CD4-positive, alpha-beta T cell treated with Interleukin-6 at 100 ng/mL for 8 hours (primary cell): ENCODE measurements around the gene GPT2.

Experiments used
- DNase-seq: peaks from one replicate; pipeline ENCODE4 v3.0.0-alpha.2; 2020; ENCODE audit warnings: mixed read lengths, low spot score

Gene GPT2

DNA sequence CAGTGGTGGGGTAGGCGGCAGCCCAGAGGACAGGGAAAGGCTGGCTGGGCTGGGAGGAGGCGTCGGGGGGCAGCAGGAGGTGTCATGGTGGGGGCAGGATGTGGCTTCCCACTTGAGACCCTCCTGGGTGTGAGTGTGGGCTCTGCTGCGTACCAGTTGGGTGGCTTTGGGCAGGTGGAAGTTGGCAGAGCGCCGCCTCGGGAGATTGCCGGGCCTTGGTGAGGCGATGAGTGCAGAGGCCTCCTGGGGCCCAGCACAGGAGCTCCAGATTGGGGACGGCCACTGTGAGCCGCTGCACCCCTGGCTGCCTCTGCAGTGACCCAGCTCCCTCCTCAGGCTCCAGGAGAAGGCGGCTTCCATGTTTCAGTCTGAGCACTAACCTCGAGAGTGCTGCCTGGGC, 13.8 kb downstream of the GPT2 start:
- DNase-seq, result no peak

DNA sequence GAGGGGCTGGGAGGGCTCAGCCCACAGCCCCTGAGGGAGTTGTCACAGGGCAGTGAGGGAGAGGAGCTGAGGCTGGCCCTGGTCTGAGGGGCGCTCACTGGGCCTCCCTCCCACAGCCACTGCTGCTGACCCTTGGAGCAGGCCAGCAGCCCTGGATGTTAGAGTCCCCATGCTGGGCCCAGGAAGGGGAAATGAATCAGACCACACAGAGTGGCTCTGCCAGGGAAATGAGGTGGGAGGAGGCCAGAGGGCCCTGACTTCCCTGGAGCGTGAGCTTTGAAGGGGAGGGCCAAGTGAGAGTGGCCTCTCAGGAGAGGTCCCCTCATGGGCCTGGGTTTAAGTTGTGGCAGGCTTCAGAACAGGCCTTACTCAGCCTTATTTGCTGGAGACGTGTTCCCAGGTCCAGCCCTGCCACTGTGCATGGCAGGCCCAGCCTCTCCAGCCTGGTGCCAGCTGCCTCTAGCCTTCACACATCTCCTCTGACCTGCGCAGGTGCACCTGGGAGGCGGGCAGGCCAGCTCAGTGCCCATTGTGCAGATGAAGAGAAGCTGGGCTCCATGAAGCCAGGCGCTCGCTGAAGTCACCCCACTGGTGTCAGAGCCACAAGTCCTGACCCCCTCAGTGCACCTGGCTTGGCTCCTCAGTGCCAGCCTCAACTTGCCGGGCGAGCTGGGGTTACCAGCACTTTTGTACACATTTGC, 15.4 kb downstream of the GPT2 start:
- no peak for DNase-seq

DNA sequence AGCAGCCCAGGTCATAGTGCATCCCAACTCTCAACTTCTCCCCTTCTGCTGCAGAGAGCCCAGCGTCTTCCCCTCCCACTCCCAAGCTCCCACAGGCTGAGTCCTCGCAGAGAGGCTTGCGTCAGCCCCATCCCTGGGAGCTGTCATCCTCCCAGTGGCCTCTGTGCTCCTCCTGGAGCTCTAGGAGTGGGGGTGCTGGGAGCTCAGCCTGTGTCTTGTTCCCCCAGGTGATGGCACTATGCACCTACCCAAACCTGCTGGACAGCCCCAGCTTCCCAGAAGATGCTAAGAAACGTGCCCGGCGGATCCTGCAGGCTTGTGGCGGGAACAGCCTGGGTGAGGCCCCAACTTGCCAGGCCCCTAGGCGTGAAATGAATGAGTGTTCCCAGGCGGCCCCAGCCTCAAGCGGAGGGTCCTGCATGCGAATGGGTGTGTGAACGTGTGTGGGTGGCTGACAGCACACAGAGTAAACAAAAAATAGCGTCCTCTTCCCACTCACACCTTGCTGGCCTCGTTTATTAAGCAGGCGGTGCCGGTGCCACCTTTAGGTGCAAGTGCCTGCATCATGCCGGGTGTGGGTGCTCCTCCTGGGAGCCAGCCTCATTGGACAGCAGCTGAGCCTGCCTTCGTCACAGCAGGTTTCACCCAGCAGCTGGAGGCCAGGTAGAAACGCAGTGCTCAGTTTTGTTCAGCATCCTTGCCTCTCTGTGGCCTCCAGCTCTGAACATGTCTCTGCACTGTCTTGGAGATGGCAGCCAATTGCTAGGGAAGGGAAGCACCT, 16.5 kb downstream of the GPT2 start:
- DNase-seq, result no peak

DNA sequence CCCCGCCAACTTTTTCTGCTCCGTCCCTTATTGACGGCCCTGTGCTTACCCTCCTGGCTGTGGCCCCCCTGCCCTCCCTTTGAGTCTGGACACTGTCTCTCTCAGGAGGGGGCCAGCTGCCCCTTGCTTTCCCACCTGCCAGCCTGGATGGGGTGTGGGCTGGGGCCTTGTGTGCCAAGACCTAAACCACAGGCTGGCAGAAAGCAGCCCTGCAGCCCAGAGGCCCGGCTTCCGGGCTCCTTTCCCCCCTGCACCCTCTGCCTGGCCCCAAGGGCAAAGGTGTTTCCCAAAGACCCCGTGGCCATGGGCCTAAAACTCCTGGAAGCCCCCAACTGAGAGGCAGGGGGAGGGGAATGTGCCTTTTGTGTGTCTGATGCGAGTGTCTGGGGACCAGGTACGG, 17.5 kb downstream of the GPT2 start:
- no peak for DNase-seq

DNA sequence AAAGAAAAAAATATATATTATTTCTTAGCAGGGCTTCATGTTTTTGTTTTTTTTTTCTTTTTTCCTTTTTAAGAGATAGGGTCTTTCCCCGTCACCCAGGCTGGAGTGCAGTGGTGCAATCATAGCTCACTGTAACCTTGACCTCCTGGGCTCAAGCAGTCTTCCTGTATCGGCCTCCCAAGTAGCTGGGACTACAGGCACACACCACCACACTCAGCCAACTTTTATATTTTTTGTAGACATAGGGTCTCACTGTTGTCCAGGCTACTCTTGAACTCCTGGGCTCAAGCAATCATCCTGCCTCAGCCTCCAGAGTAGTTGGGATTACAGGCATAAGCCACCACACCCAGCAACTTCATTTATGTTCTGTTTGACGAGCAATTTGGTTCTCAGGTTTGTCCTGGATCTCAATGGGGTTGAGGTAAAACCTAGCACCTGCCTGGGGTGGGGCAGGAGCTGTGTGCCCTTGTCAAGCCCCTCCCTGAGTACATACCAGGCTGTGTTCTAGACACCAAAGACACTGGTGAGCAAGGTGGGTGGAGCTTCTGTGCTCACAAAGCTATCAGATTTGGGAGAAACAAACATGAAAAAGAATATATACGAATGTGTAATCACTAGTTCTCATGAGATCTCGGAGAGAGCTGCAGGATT, 19.2 kb downstream of the GPT2 start:
- DNase-seq, result no peak

DNA sequence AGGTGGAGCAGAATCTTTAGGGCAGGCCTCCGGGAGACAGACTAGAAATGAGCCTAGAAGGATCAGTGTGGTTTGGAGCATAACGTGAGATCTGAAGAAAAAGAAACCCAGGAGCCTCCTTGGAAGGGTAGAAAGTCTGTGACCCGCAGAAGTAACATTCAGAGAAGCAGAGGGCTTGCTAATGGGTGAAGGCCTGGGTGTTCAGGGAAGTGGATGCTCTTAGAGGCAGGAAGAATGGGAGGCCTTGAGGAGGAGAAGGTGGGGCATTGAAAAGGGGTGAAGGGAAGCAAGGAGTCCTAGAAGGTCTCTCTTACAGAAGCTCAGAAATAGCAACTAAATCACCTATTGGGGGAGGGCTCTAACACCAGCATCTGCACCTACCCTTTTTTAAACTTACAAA, 20.3 kb downstream of the GPT2 start:
- DNase-seq, result no peak

DNA sequence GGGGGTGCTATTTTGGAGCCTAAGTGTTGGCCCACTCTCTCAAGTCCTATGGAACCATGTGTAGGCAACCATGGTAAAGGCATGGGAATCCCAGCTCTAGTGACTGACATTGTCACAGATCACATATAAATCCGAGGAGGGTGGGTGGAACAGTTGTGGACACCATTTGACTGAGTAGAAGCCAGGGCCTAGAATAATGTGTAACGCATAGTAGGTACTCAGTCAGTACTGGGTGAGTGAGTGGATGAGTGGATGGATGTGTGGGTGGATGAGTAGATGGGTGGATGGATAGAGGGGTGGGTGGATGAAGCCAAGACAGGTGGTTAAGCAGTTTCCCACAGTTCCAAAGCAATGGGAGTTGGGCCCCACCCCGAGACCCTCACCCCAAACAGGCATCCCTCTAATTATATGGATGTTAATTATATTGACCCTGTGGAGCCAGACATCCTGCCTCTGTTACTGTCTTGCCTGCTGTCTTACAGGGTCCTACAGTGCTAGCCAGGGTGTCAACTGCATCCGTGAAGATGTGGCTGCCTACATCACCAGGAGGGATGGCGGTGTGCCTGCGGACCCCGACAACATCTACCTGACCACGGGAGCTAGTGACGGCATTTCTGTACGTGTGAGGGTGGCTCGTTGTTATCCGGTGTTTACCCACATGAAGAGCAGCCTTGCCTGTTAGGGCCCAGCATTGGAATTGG, 22.3 kb downstream of the GPT2 start:
- no peak for DNase-seq

DNA sequence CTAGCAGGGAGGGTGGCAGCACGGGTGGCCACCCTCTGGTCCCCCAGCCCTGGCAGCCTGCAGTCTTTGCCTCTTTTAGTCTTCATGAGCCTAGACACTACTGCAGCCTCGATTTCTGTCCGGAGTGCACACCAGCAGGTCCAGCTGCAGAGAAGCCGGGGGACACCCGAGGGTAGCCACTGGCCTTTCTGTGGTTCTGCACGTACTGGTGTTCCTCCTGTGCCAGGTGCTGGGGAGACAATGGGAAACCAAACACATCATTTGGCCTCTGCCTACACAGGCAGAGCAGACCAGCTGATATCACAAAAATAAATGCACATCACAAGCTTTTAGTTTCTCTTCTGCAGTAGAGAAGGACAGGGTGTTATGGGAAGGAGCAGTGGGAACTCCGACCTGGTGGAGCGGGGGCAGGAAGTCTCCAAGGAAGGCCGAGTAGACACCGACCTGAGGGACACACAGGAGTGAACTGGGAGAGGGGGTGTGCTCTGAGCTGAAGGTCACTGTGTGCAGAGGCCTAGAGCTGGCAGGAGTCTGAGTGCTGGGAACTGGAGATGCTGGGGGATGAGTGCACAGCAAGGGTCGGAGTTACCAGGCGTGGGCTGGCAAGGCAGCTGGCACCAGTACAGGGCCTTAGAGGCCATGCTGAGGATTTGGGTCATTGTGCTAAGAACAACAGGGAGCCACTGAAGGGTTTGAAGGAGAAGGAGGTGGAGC, 23.1 kb downstream of the GPT2 start:
- no peak for DNase-seq

DNA sequence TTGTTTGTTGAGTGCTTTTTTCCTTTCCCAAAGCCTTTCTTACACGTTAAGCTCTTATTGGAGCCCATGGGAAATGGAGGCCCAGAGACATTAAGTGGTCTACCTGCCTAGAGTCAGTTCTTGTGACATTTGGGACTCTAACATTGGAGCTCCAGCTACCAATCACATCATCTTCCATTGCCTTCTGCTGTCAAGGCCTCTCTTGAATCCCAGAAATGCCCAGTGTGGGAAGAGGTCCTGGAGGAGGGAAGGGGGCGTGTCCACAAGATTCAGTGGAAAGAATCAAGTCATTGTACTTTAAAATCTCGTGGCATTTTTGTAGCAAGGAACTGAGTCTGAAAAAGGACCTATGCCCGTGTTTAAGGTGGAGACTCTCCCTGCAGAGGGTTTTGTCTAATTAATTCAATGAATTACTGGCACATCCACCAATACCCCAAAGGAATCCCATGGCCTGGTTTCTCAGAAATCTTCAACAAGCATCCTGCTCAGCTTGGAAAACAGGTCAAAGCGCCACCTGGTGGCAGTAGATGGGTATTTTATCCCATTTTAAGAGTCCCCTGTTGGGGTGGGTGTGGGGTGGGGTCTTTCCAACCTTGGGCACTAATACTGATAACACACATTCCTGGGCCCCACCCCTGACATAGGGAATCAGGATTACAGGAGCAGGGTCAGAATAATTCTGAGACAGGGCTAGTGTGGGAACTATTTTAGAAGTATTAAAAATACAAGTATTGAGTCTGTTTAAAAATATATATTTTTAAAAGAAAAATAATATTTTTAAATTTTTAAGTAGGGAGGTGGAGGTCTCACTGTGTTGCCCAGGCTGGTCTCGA, 24.6 kb downstream of the GPT2 start:
- DNase-seq, result peak; percentile 54

DNA sequence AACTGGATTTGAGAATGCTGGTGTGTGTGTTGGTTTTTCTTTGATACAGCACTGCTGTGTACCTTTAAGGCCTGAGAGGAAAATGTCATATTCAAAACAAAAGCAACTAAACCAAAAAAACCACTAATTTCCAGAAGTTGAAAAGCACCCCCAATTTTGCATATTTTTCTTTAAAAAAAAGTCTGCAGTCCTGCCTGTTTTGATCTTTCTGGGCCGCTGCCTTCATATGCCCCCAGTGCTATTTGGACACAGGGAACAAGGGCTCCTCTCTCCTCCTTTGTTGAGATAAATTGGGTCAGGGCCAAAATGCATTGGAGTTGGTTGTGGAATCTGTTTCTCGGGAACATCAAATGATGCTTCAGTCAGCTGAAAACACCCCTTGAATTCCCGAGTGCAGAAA, 26.9 kb downstream of the GPT2 start:
- DNase-seq, result no peak

DNA sequence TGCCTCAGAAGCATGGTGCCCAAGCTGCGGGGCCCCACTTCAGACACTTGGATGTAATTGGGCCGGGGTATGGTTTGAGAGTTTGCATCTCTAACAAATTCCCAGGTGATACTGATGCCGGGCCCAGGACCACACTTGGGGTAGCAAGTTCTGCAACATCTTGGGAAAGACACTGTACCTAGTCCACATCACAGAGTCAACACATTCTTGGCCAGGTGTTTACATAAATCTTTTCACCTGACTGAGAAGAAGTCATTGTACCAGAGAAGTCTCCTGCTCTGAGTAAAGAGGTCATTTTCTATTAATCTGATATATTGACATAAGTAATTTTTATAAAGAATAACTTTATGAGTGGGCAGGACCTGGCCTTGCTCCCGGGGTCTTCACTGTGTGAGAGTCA, 27.5 kb downstream of the GPT2 start:
- DNase-seq, result no peak

DNA sequence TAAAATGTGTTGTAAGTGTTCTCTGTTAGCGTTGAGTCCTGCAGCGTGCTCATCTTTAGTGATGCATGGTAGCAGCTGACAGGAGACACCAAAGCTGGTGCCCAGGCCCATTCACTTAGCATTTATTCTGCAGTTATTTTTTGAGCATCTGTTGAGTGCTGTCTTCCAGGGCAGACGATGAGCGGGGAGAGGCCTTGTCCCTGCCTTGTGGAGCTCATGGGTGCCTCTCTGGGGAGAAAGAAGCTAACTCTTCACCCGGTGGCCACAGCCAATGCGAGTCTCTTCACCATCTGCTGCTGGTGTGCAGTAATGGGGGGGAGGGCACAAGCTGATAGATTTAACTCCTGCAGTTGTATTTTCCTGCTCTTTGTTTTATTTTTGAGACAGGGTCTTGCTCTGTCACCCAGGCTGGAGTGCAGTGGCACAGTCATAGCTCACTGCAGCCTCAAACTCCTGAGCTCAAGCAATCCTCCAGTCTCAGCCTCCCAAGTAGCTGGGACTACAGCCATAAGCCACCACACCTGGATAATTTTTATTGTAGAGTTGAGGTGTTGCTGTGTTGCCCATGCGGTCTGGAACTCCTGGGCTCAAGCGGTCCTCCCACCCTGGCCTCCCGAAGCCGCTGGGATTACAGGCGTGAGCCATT, 30.5 kb downstream of the GPT2 start:
- DNase-seq, result no peak

DNA sequence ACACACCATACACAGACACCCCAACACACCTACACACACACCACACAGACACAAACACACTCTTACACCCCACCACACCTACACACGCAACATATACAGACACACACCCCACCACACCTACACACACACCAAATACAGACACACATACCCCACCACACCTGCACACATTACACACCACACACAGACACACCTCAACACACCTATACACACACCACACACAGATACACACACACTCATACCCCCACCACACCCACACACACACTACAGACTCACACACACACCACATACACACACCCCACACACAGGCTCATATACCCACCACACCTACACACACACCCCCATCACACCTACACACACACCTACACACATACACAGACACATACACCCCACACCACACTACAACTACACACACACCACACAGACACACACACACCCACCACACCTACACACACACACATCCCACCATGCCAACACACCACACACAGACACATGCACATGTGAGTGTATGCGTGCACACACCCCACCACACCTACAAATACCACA, 31.4 kb downstream of the GPT2 start:
- DNase-seq, result no peak

DNA sequence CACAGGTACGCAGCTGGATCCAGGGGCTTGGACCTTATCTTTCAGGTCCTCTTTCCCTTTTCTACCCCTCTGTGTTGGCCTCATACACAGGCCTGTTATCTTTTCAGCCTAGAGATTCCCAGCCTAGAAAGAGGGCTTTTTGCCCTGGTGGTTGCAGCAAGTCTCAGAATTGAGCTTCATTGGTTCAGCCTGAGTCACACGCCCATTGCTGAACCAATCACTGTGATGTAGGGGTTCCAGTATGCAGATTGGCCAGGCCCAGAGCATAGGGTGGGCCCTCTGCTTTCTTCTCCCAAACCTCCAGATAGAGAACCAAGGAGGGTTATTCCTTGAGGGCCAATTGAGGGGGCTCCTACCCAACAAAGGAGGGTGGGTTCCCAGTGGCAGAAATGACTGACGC, 32.8 kb downstream of the GPT2 start:
- no peak for DNase-seq

DNA sequence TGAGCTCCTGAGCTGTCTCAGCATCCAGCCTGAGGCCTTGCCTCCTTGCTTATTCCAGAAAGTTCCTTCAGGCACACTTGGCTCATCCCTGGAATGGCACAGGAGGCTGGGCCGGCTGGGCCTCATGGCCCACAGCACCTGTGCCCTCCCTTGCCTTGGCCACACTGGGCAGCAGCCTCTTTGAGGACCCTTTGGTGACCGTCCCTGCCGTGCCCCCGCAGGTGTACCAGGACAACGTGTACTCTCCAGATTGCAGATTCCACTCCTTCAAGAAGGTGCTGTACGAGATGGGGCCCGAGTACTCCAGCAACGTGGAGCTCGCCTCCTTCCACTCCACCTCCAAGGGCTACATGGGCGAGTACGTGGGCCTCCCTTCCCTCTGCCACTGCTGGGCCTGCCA, 34.2 kb downstream of the GPT2 start:
- DNase-seq, result no peak

DNA sequence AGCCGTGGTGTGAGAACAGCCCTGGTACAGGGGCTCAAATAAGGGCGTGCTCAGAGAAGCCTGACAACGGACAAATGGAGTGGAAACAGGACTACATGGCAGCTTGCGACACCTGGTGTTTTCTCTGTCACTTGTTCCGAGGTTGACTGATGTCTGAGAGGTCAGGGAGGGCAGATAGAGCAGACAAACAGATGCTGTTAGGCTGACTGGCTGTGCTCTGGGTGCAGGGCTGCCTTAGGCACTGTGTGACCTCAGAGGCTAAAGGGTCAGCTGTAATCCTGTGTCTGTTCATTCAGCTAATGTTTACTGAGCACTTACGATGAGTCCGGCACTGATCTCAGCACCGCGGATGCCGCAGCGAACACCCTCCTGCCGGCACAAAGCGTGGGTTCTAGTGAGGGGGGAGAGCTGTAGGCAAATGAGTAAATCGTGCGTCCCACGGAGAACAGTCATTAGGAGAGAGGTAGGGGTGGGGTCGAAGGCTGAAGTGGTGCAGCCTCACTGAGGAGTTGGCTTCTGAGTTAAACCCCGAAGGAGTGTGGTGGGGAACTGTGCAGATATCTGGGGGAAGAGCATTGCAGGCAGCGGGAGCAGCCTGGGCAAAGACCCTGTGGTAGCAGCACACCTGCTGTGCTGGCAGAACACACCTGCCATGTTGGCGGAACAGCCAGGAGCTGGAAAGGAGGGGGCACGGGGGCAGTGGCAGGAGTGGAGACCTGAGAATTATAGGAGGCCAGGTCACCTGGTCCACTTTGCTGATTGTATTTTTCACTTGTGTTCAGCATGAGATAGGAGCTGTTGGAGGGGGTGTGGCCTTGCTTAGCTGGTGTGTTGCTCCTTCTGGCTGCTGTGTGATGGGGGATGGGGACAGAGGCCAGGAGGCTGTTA, 35.0 kb downstream of the GPT2 start:
- DNase-seq, result no peak

DNA sequence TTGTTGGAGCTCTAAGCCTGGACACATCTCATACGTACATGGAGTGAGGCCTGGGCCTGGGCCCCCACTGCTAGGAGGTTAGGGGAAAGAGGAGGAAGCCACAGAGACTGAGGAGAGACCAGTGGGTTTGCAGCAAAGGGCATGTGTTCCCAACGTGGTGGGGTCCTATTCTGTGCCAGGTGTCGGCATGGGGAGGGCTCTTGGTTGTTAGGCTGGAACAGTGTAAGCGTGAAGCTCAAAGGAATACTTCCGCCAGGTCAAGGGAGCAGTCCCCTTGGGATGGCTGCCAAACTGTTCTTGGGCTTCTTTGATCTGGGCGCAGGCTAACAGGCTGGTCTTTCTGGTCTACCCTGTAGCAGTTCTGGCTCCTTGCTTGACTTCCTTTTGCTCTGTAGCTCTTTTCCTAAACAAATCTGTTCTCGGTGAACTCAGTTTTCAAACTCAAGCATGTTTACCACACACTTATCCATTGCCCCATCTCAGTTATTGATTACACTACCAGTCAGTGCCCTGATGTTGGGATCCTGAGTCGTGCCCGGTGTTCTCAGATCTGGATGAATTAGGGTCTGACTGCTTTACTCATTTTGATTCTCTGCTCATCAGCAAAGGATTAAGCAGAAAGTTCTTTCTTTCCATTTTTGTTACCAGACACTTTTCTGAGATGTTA, 36.4 kb downstream of the GPT2 start:
- DNase-seq, result no peak

DNA sequence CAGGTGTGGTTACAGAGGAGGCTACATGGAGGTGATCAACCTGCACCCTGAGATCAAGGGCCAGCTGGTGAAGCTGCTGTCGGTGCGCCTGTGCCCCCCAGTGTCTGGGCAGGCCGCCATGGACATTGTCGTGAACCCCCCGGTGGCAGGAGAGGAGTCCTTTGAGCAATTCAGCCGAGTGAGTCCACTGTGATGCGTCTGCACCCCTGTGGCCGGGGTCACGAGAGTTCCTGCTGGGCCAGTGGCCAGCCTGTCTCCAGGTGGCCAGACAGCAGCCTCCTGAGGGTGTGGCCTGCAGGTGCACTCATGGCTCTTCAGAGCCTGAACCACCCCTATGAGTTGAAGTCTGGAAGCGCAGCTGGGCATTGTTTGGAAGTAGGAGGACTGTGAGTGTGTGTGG, 38.1 kb downstream of the GPT2 start:
- no peak for DNase-seq
